ENCODE data around the gene ERC2.

Gene ERC2

GRCh38 chr3:55534876-55535275 is 933.4 kb downstream of the ERC2 start:
- no peak for DNase-seq
- intact Hi-C loops (cut with DNase I): no loop called here

GRCh38 chr3:55532806-55533205 is 935.5 kb downstream of the ERC2 start:
- no peak for DNase-seq
- intact Hi-C loops (cut with DNase I): no loop called here

GRCh38 chr3:55531321-55531720 is 936.9 kb downstream of the ERC2 start:
- intact Hi-C loops (cut with DNase I): no loop called here
- no peak for DNase-seq

- DNase-seq: no peak
- intact Hi-C loops (cut with DNase I): no loop called here
Observed at GRCh38 chr3:55527361-55527760, 940.9 kb downstream of the ERC2 start.

- intact Hi-C loops (cut with DNase I): no loop called here
- DNase-seq: no peak
Observed at GRCh38 chr3:55526332-55527030, 941.8 kb downstream of the ERC2 start.

GRCh38 chr3:55525436-55525835 is 942.8 kb downstream of the ERC2 start:
- DNase-seq: no peak
- intact Hi-C loops (cut with DNase I): no loop called here

GRCh38 chr3:55524565-55525244 is 943.6 kb downstream of the ERC2 start:
- no peak for DNase-seq
- intact Hi-C loops (cut with DNase I): no loop called here

- no peak for DNase-seq
- intact Hi-C loops (cut with DNase I): no loop called here
Observed at GRCh38 chr3:55523471-55523870, 944.8 kb downstream of the ERC2 start.

GRCh38 chr3:55521738-55522421 is 946.4 kb downstream of the ERC2 start:
- no peak for DNase-seq
- intact Hi-C loops (cut with DNase I): no loop called here

GRCh38 chr3:55521064-55521737 is 947.1 kb downstream of the ERC2 start:
- intact Hi-C loops (cut with DNase I): no loop called here
- no peak for DNase-seq

GRCh38 chr3:55519019-55519418 is 949.2 kb downstream of the ERC2 start:
- no peak for DNase-seq
- intact Hi-C loops (cut with DNase I): no loop called here

GRCh38 chr3:55518451-55518850 is 949.8 kb downstream of the ERC2 start:
- no peak for DNase-seq
- intact Hi-C loops (cut with DNase I): no loop called here

- DNase-seq: no peak
- intact Hi-C loops (cut with DNase I): no loop called here
Observed at GRCh38 chr3:55516392-55517030, 951.8 kb downstream of the ERC2 start.

GRCh38 chr3:55515550-55516246 is 952.6 kb downstream of the ERC2 start:
- intact Hi-C loops (cut with DNase I): no loop called here
- no peak for DNase-seq

GRCh38 chr3:55514962-55515361 is 953.3 kb downstream of the ERC2 start:
- intact Hi-C loops (cut with DNase I): no loop called here
- DNase-seq: no peak

- DNase-seq: no peak
- intact Hi-C loops (cut with DNase I): no loop called here
Observed at GRCh38 chr3:55512571-55513343, 955.5 kb downstream of the ERC2 start.

GRCh38 chr3:55511895-55512570 is 956.2 kb downstream of the ERC2 start:
- intact Hi-C loops (cut with DNase I): no loop called here
- DNase-seq: no peak

GRCh38 chr3:55508335-55508734 is 959.9 kb downstream of the ERC2 start:
- DNase-seq: no peak
- intact Hi-C loops (cut with DNase I): no loop called here

GRCh38 chr3:55507808-55508207 is 960.5 kb downstream of the ERC2 start:
- intact Hi-C loops (cut with DNase I): no loop called here
- no peak for DNase-seq
